Stomach (tissue), 9 donors: ENCODE data around the gene CCDC174. TPM values are rescaled to one million over a fixed set of nuclear protein-coding genes. Genes with fewer than 3 reads are reported as not detected.

Experiments used
- DNase-seq, 2 donors: peaks; one replicate each; pipeline versions ENCODE4 v3.0.0 to v3.0.0-alpha.2; 2013 to 2019
- H3K27ac ChIP-seq, 5 donors: fragments of 200-600 bp in 4 of 5; sonication (generic) in 4 of 5; one replicate each; pipeline ENCODE4 v1.5.1; 2013 to 2019; ENCODE audit warnings: mild to moderate bottlenecking in 1 of 5, moderate library complexity in 1 of 5
- H3K27me3 ChIP-seq, 3 donors: fragments of 200-600 bp; sonication (generic); one replicate each; pipeline ENCODE4 v1.5.1; 2017 to 2019; ENCODE audit warnings: mixed run types in 1 of 3
- H3K36me3 ChIP-seq, 4 donors: fragments of 200-600 bp; sonication (generic); 1 replicate in 3 of 4; 2 replicates in 1 of 4; pipeline ENCODE4 v1.5.1; 2016 to 2019
- H3K4me1 ChIP-seq, 4 donors: fragments of 200-600 bp; sonication (generic); one replicate each; pipeline ENCODE4 v1.5.1; 2016 to 2019
- H3K4me3 ChIP-seq, 4 donors: fragments of 200-600 bp; sonication (generic) in 3 of 4; one replicate each; pipeline ENCODE4 v1.5.1; 2016 to 2019; ENCODE audit warnings: mild to moderate bottlenecking in 1 of 4
- H3K9me3 ChIP-seq, 4 donors: fragments of 200-600 bp; sonication (generic); one replicate each; pipeline ENCODE4 v1.5.1; 2016 to 2019
- CTCF ChIP-seq, 7 experiments: fragments of 450-650 bp in 4 of 7; fragments of 200-600 bp in 3 of 7; sonication (generic) in 3 of 7; IDR thresholded peaks; one replicate each; pipeline ENCODE4 v1.5.1; 2016 to 2019; ENCODE audit warnings: antibody characterized with exemption in 7 of 7, control low read depth in 2 of 7, mild to moderate bottlenecking in 1 of 7
- EP300 ChIP-seq: sonication (generic); formaldehyde crosslinking; IDR thresholded peaks from one replicate; pipeline ENCODE4 v1.6.1; 2017; ENCODE audit warnings: antibody characterized with exemption
- POLR2A ChIP-seq, 4 donors: fragments of 450-650 bp; IDR thresholded peaks; one replicate each; pipeline ENCODE4 v1.6.1; 2016; ENCODE audit warnings: antibody characterized with exemption in 4 of 4, control low read depth in 2 of 4, mild to moderate bottlenecking in 1 of 4, moderate library complexity in 1 of 4
- POLR2AphosphoS5 ChIP-seq, 3 donors: sonication (generic); formaldehyde crosslinking; IDR thresholded peaks; one replicate each; pipeline ENCODE4 v1.6.1; 2016; ENCODE audit warnings: antibody characterized with exemption in 3 of 3
- WGBS, 5 donors: extraction: QIAGEN DNeasy Blood & Tissue Kit in 3 of 5; methylation state at CpG; one replicate each; pipeline versions ENCODE4 v1.1.5 to v1.1.7; 2013 to 2018; 5-methylcytosine and 5-hydroxymethylcytosine counted together
- intact Hi-C: fragments of 100-400 bp; cut with DNase I; formaldehyde crosslinking; loops from one replicate; pipeline ENCODE4 v1.15.1; 2023; ENCODE audit warnings: low total_unique reads
- polyA plus RNA-seq, 3 donors: library from polyadenylated mRNA; stranded (reverse); fragments of 200-250 nt; gene quantifications; one replicate each; pipeline ENCODE4 v1.2.3, GENCODE V29; 2013
- total RNA-seq, 5 donors: library from RNA; depleted of rRNA; stranded (reverse); fragments of >200 nt; gene quantifications; one replicate each; pipeline versions ENCODE4 v1.1.0 to v1.2.3, GENCODE V29; 2014 to 2016
- donor health status: healthy with polysubstance abuse.
- donor health status: Bipolar disorder and iron deficiency.
- donor health status: healthy.

The CCDC174 gene
- total and polyA plus RNA-seq, 8 donors = 8.5 to 44.0 (median 19.2) TPM

- Histone ChIP-seq H3K27ac (no peak overlapping the region), H3K4me3 (no peak overlapping the region), H3K4me1 (peaks cover 0 to 9% (median 3%) of the 10 kb centered on the region in 4 donors), H3K27me3 (no peaks in the 10 kb centered on the region), H3K9me3 (no peaks in the 10 kb centered on the region), H3K36me3 (peaks cover 91 to 100% (median 100%) of the 10 kb centered on the region in 4 donors)
- no peak for TF ChIP-seq EP300
- TF ChIP-seq POLR2AphosphoS5 (IDR thresholded peaks at IDR 0.05) = no peak
- no peak for TF ChIP-seq CTCF (IDR thresholded peaks at IDR 0.05)
- no peak for TF ChIP-seq POLR2A (IDR thresholded peaks at IDR 0.05)
- intact Hi-C loops = no loop called here
- DNase-seq = no peak
- WGBS, 5 donors = 63 to 70% (median 63%) methylated on average over 5 of the region's 5 CpGs
Measured at GRCh38 chr3:14663396-14664135, 12.0 kb downstream of the CCDC174 start.

GRCh38 chr3:14664170-14664569, 12.6 kb downstream of the CCDC174 start:
- WGBS, 5 donors = 57 to 79% (median 66%) methylated on average over 3 of the region's 3 CpGs
- no peak overlapping the region for H3K27ac ChIP-seq
- no peak for DNase-seq
- peaks cover 91 to 100% (median 100%) of the 10 kb centered on the region in 4 donors for H3K36me3 ChIP-seq
- peaks cover 0 to 9% (median 6%) of the 10 kb centered on the region in 4 donors for H3K4me1 ChIP-seq
- H3K9me3 ChIP-seq = no peaks in the 10 kb centered on the region
- TF ChIP-seq POLR2A (IDR thresholded peaks at IDR 0.05) (no peak), EP300 (no peak), POLR2AphosphoS5 (IDR thresholded peaks at IDR 0.05) (no peak), CTCF (IDR thresholded peaks at IDR 0.05) (no peak)
- H3K4me3 ChIP-seq = no peak overlapping the region
- no peaks in the 10 kb centered on the region for H3K27me3 ChIP-seq
- intact Hi-C loops = no loop called here

- H3K36me3 ChIP-seq = peaks cover 43 to 61% (median 54%) of the 10 kb centered on the region in 4 donors
- H3K4me1 ChIP-seq = peaks cover 0 to 18% (median 0%) of the 10 kb centered on the region in 4 donors
- intact Hi-C loops = no loop called here
- no peaks in the 10 kb centered on the region for H3K9me3 ChIP-seq
- H3K4me3 ChIP-seq = no peak overlapping the region
- no peak for TF ChIP-seq POLR2A (IDR thresholded peaks at IDR 0.05)
- TF ChIP-seq CTCF (IDR thresholded peaks at IDR 0.05) = no peak
- TF ChIP-seq POLR2AphosphoS5 (IDR thresholded peaks at IDR 0.05) = no peak
- no peak for TF ChIP-seq EP300
- no peaks in the 10 kb centered on the region for H3K27me3 ChIP-seq
- no peak for DNase-seq
- no peak overlapping the region for H3K27ac ChIP-seq
- 54 to 75% (median 65%) methylated on average over 4 of the region's 4 CpGs for WGBS, 5 donors
Measured at GRCh38 chr3:14672588-14672987, 21.0 kb downstream of the CCDC174 start.

GRCh38 chr3:14674841-14675240, 23.3 kb downstream of the CCDC174 start, which contains the start of gene C3orf20:
TSS of gene C3orf20 (plus strand) at chr3:14675141. CDS start at chr3:14682714, 7,573 bp downstream.
- Histone ChIP-seq H3K4me1 (peaks cover 0 to 7% (median 0%) of the 10 kb centered on the region in 4 donors), H3K36me3 (peaks cover 23 to 38% (median 32%) of the 10 kb centered on the region in 4 donors), H3K27me3 (no peaks in the 10 kb centered on the region), H3K9me3 (peaks cover 0 to under 1% (median 0%) of the 10 kb centered on the region in 4 donors), H3K27ac (no peak within 1 kb of the TSS), H3K4me3 (no peak within 1 kb of the TSS)
- intact Hi-C loops = no loop called here
- no peak for DNase-seq
- 63 to 70% (median 65%) methylated on average over 7 of the region's 7 CpGs for WGBS, 5 donors
- TF ChIP-seq POLR2A (IDR thresholded peaks at IDR 0.05) (no peak), POLR2AphosphoS5 (IDR thresholded peaks at IDR 0.05) (no peak), EP300 (no peak), CTCF (IDR thresholded peaks at IDR 0.05) (no peak)
